Measurements from ENCODE around the gene PLD6.

PLD6 gene

DNA sequence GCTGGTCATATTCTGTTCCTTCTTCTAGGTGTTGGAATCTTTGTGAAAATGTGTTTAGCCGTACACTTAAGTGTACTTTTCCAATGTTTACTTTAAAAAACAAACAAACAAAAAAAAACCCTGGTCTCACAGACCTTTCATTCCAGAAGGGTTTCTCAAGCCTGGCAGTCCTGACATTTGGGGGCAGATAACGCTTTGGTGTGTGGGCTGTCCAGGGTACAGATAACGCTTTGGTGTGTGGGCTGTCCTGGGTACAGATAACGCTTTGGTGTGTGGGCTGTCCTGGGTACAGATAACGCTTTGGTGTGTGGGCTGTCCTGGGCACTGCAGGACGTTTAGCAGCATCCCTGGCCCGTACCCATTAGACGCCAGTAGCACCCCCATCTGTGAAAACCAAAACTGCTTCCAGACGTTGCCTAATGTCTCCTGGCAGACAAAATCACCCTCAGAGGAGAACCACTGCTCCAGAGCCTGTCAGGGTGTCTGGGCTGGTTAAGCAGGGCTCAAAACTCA, 46.1 kb upstream of the PLD6 start:
- H3K9me3 ChIP-seq (ENCODE audit: insufficient read depth, low read length): no peaks in the 10 kb centered on the region
- H3K36me3 ChIP-seq (ENCODE audit: low read length): peaks cover 27% of the 10 kb centered on the region; the same call in 1 of the 2 replicates
- no peak overlapping the region for H2AFZ ChIP-seq (ENCODE audit: low read depth, low read length, severe bottlenecking)
- H3K27me3 ChIP-seq (ENCODE audit: low read length): no peaks in the 10 kb centered on the region
- H4K20me1 ChIP-seq (ENCODE audit: low read depth, low read length): no peaks in the 10 kb centered on the region
- no peak overlapping the region for H3K27ac ChIP-seq (ENCODE audit: low read depth, low read length)
- H3K4me3 ChIP-seq (ENCODE audit: insufficient read depth, low read length, poor library complexity, severe bottlenecking): no peak overlapping the region
- H3K79me2 ChIP-seq (ENCODE audit: insufficient read depth, low read length): no peaks in the 10 kb centered on the region
- H3K9ac ChIP-seq (ENCODE audit: low read length): no peak overlapping the region
- H3F3A ChIP-seq (ENCODE audit: insufficient read depth): peaks cover 5% of the 10 kb centered on the region; the same call in 1 of the 2 replicates
- H3K9me2 ChIP-seq (replicated peaks; ENCODE audit: insufficient read depth, low read length): no peaks in the 10 kb centered on the region
- TF ChIP-seq EZH2phosphoT487 (conservative IDR thresholded peaks at IDR 0.05; ENCODE audit: low read length) (no peak), CTCF (IDR thresholded peaks at IDR 0.05; ENCODE audit: insufficient read depth, low read length, poor library complexity, severe bottlenecking) (no peak)
- no peak overlapping the region for H3K4me2 ChIP-seq (ENCODE audit: low read depth, low read length, poor library complexity, severe bottlenecking)

DNA sequence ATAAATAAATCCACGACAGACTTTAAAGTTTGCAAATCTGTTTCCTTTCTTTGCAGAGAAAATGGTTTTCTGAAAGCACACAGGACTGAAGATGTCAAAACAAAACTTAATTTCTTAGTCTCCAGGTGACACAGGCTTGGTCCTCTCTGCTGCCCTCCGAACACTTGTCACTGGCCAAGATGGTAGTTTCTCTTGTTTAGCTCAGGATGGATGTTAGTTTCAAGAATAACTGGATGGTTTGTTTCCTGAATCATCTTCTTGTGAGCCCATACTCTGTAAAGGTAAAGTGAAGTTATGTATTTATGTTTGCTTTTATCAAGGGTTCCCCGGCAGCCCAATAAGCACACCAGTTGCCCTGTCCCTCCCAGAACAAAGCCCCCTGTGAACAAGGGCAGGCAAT, 40.7 kb upstream of the PLD6 start:
- TF ChIP-seq EZH2phosphoT487 (conservative IDR thresholded peaks at IDR 0.05; ENCODE audit: low read length) (no peak), CTCF (IDR thresholded peaks at IDR 0.05; ENCODE audit: insufficient read depth, low read length, poor library complexity, severe bottlenecking) (no peak)
- no peaks in the 10 kb centered on the region for H4K20me1 ChIP-seq (ENCODE audit: low read depth, low read length)
- no peak overlapping the region for H3K4me3 ChIP-seq (ENCODE audit: insufficient read depth, low read length, poor library complexity, severe bottlenecking)
- H3K9me3 ChIP-seq (ENCODE audit: insufficient read depth, low read length): no peaks in the 10 kb centered on the region
- H3K4me2 ChIP-seq (ENCODE audit: low read depth, low read length, poor library complexity, severe bottlenecking): no peak overlapping the region
- no peaks in the 10 kb centered on the region for H3K27me3 ChIP-seq (ENCODE audit: low read length)
- no peak overlapping the region for H2AFZ ChIP-seq (ENCODE audit: low read depth, low read length, severe bottlenecking)
- peaks cover 19% of the 10 kb centered on the region for H3K36me3 ChIP-seq (ENCODE audit: low read length)
- H3K27ac ChIP-seq (ENCODE audit: low read depth, low read length): no peak overlapping the region
- H3F3A ChIP-seq (ENCODE audit: insufficient read depth): peaks cover 26% of the 10 kb centered on the region; the same call in 1 of the 2 replicates
- H3K9ac ChIP-seq (ENCODE audit: low read length): no peak overlapping the region
- no peaks in the 10 kb centered on the region for H3K9me2 ChIP-seq (replicated peaks; ENCODE audit: insufficient read depth, low read length)
- no peaks in the 10 kb centered on the region for H3K79me2 ChIP-seq (ENCODE audit: insufficient read depth, low read length)

DNA sequence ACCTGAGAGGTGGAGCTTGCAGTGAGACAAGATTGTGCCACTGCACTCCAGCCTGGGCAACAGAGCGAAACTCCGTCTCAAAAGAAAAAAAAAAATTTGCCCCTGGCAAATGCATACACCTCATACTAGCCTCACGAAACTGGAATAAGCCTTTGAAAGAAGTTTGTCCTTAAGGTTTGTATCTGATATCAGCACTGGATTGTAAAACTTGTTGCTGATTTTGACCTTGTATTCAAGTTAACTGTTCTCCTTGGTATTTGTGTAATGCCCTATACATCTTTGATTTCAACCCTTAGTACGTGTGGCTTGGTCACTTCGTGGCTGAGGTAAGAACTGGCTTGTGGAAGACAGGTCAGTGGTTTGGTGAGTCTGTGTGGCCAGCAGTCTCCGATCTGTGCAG, 37.0 kb upstream of the PLD6 start:
- no peaks in the 10 kb centered on the region for H3K9me2 ChIP-seq (replicated peaks; ENCODE audit: insufficient read depth, low read length)
- H3K4me2 ChIP-seq (ENCODE audit: low read depth, low read length, poor library complexity, severe bottlenecking): no peak overlapping the region
- H4K20me1 ChIP-seq (ENCODE audit: low read depth, low read length): no peaks in the 10 kb centered on the region
- no peaks in the 10 kb centered on the region for H3K27me3 ChIP-seq (ENCODE audit: low read length)
- no peaks in the 10 kb centered on the region for H3K79me2 ChIP-seq (ENCODE audit: insufficient read depth, low read length)
- TF ChIP-seq EZH2phosphoT487 (conservative IDR thresholded peaks at IDR 0.05; ENCODE audit: low read length) (no peak), CTCF (IDR thresholded peaks at IDR 0.05; ENCODE audit: insufficient read depth, low read length, poor library complexity, severe bottlenecking) (no peak)
- H3K4me3 ChIP-seq (ENCODE audit: insufficient read depth, low read length, poor library complexity, severe bottlenecking): no peak overlapping the region
- H3K9ac ChIP-seq (ENCODE audit: low read length): no peak overlapping the region
- H3K9me3 ChIP-seq (ENCODE audit: insufficient read depth, low read length): no peaks in the 10 kb centered on the region
- H3F3A ChIP-seq (ENCODE audit: insufficient read depth): peaks cover 38% of the 10 kb centered on the region
- peaks cover 11% of the 10 kb centered on the region for H3K36me3 ChIP-seq (ENCODE audit: low read length)
- H3K27ac ChIP-seq (ENCODE audit: low read depth, low read length): no peak overlapping the region
- H2AFZ ChIP-seq (ENCODE audit: low read depth, low read length, severe bottlenecking): no peak overlapping the region
